Fibroblast of skin of right quadriceps (primary cell): ENCODE measurements around the gene ARID5A.
"Not testable (repeated sequence)": the region's sequence is repeated elsewhere in the genome, so short reads cannot be mapped to it uniquely, and the experiment has no call there.

Experiments used
- DNase-seq: peaks from one replicate; pipeline ENCODE4 v3.0.0-alpha.2; 2013

ARID5A gene

DNA sequence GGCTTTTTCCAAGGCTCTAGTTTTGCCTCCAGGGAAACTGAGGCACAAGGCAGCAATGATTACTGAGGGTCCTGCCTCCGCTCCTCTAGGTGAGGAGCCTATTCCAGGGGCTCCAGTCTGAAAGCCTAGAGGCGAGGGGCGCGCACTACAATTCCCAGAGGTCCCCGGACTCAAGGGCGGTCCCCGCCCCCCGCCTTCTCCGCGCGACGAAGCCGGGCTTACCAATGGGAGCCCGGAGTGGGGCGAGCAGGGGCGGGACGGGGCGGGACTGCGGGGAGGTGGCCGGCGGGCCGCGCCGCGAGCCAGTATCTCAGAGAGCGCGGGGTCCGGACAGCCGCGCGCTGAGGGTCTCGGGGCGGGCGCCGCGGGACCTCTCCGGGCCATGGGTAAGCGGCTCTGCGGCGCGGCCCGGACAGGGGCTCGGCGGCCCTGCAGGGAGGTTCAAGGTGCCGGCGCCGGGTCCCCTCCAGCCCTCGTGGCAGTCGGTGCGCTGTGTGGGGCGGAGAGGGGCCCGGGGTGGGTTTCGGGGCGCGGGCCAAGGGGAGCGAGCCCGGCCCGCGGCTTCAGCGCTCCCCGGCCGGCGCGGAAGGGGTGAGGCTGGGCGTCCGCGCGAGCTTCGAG, at the start of gene ARID5A:
Gene ARID5A (plus strand): TSS at position 308 of the 621 bp plus-strand sequence. CDS start 75 bp downstream, at position 383.
- DNase-seq = peak; percentile 88

- DNase-seq = no peak
Measured at GRCh38 chr2:96489261-96489660, 47.3 kb upstream of the ARID5A start.

GRCh38 chr2:96489663-96490062, 46.9 kb upstream of the ARID5A start:
- DNase-seq = no peak

GRCh38 chr2:96491860-96492497, 44.6 kb upstream of the ARID5A start:
- no peak for DNase-seq

- no peak for DNase-seq
Measured at GRCh38 chr2:96493072-96493471, 43.5 kb upstream of the ARID5A start.

DNA sequence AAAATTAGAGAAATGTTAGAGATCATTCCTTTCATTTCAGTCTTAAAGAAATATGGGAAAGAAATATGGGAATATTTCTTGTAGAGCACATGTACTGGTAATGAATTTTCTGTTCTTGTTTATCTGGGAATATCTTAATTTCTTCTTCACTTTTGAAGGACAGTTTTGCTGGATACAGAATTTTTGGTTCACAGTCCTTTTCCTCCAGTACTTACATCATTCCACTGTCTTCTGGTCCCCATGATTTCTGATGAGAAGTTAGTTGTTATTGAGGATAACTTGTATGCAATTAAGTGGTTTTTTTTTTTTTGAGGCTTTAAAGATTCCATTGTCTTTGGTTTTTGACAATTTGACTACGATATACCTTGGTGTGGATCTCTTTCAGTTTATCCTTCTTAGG, 42.4 kb upstream of the ARID5A start:
- DNase-seq = no peak

DNA sequence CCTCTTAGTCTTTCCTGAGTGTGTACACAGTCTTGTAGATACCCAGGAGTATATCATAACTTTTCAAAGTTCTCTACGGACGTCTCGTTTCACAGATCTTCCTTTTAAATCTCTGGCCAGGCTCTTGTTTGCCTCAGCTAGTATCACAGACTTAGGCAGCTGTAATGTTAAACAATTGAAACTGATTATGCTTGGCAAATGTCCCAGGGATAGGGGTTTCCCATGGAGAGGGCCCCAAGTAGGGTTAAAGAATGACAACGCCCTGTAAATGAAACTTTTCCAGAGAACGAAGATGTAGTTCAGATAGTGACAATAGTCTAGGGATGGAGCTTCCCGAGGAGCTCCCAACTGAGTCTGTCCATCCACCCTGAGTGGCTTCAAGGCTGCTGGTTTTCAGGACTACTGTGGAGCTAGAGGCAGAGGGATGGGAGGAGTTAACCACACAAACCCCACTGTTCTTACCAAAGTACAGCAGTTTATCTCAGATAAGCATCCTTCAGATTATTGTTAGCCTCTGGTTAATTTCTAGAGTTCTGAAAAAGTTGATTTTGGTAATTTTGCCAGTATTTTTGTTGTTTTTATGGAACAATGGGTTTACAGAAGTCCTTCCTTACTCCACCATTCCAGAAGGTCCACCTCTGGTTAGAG, 40.4 kb upstream of the ARID5A start:
- no peak for DNase-seq

GRCh38 chr2:96498021-96498431, 38.5 kb upstream of the ARID5A start:
- no peak for DNase-seq

GRCh38 chr2:96498611-96499010, 37.9 kb upstream of the ARID5A start:
- not testable (repeated sequence) for DNase-seq

- DNase-seq = no peak
Measured at GRCh38 chr2:96499061-96499960, 37.2 kb upstream of the ARID5A start.

GRCh38 chr2:96500385-96501066, 36.0 kb upstream of the ARID5A start:
- DNase-seq = no peak

- no peak for DNase-seq
Measured at GRCh38 chr2:96501471-96501874, 35.1 kb upstream of the ARID5A start.

- DNase-seq = no peak
Measured at GRCh38 chr2:96501886-96502810, 34.4 kb upstream of the ARID5A start.

DNA sequence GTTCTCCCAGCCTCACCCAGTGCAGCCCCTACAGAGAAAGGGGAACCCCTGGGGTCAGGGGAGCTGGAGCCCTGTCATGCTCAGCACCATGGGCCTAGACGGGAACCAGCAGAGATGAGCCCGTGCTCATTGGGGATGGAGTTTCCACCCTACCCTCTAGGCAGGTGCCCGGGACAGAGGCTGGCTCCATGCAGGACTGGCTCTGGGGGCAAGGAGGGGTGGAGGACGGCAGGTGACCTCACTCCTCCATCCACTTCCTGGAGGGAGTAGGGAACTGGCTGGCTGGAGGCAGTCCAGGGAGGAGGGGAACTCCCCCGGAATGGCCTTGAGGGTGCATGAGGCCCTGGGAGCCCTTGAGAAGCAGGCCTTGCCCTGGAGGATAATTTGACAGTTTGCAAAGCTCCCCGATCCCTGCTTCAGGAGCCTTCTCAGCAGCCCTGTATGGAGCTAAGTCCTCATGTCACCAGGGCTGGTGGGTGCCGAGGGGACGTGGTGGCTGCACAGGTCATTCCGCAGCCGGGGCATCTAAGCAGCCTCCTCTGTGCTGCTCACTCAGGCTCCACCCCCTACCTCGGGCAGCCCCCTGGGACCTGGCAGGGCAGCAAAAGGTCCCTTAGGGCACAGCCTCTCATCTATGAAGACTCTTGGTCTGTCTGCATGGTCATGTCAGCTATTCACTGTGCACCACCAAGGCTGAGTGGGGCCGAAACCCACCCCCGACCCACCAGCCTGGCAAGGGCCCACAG, 33.5 kb upstream of the ARID5A start:
- DNase-seq = no peak

- no peak for DNase-seq
Measured at GRCh38 chr2:96503637-96504243, 32.8 kb upstream of the ARID5A start.

GRCh38 chr2:96505231-96505889, 31.2 kb upstream of the ARID5A start, which contains the start of gene NEURL3:
Gene NEURL3 (minus strand): TSS chr2:96505357. CDS start chr2:96505286, 71 bp downstream.
- DNase-seq = peak; percentile 26

DNA sequence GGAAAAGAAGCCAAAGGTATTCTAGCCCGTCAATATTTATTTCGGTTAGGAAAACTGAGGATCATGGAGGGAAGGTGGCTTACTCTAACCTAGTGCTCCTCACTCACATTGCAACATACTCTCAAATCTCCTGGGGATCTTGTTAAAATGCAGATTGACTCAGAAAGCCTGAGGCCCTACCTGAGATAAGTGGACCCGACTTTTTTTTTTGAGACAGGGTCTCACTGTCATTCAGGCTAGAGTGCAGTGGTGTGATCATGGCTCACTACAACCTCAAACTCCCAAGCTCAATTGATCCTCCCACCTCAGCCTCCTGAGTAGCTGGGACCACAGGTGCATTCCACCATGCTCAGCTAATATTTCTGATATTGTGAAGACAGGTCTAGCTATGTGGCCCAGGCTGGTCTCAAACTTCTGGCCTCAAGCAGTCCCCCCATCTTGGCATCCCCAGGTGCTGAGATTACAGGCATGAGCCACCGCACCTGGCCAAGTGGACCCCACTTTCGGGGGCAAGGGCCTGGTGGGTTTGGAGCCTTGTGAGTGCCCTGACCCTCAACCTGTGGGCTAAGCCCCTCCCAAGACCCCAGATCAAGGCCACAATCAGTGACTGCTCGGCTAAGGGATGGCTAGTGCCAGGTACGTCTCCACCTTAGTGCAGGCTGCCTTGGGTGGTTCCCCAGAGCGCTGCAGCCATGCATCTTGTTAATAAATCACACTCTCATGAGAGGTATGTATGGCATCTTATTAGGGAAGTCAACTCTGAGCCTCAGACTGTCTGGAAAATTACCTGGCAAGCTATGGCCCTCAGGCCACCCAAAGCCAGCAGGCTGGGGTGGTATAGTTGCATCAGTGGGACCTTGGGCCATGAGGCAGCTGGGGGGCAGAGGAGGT, 30.3 kb upstream of the ARID5A start:
- no peak for DNase-seq

DNA sequence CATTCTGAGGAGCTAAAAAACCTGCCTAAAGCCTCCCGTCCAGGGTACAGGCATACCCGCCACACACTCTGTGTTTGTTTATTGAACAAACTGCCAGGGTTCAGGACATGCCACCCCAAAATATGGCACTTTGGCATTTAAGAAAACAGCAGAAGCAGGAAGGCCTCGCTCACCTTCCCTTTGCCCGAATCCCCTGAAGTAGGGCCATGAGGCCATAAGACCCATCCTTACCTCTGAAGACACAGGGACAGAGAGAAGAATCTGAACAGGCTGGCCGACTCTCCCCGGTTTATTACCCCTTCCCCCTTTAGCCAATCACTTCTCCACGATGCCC, 29.7 kb upstream of the ARID5A start:
- no peak for DNase-seq
